AG20443 (cell line): ENCODE data around the gene GALNTL6.

ENCODE experiments used
- DNase-seq: peaks from one replicate; pipeline ENCODE4 v3.0.0; 2012; ENCODE audit warnings: low spot score, mixed read lengths

GALNTL6 gene

GRCh38 chr4:172554588-172554987 lies 741.4 kb downstream of the GALNTL6 start:
- no peak for DNase-seq

- DNase-seq, result no peak
Measured at GRCh38 chr4:172555725-172556124, 742.5 kb downstream of the GALNTL6 start.

DNA sequence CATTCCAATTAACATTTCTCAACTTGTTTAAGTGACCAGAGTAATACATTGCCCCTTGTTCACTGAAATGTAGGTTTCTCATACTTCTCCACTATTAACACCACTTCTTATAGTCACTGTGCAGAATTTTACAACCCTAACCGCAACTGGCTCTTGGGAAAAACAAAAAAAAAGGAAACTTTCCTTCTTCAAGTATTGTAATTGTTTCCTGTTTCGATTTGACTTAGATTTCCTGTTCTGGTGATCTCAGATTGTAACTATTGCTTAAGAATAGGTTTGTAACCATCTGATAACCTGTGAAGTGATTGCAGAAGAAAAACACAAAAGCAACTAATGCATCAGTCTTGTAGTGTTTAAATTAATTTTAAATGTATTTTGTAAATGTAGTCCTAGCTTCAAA lies 760.7 kb downstream of the GALNTL6 start:
- no peak for DNase-seq

DNA sequence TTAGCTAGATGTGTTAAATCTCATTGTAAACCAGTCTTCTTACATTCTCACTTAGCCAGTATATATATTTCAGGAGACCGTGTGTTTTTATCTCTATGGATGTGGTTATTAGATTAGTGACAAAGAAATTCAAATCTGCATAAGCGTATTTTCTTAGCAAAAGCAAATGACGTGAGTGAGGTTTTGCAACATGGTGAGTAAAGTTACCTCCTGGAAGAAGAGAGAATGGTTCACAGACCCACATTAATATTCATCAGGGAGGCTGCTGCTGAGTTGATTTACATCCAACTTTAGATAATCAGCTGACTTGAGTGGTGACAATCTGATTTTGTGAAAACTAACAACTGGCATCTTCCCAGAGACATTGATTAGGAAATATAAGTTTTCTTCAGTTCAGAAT lies 765.5 kb downstream of the GALNTL6 start:
- DNase-seq, result no peak

DNA sequence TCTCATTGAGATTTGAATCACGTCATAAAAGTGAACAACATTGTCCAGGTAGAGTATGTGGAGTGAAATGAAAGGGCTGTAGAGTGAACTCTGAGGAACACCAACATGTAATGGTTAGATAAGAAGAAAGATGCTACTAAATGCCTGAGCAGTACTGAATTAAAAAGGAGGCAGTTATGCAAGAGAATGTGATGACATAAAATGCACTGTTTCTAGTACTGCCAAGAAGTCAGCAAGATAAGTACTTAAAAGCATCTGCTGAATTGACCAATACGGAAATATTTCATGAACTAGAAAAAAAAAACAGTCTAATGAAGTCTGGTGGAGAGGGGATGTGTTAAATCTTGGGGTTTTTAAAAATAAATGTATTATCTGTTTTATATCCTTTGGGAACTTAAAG lies 771.6 kb downstream of the GALNTL6 start:
- DNase-seq, result no peak

GRCh38 chr4:172596206-172596605 lies 783.0 kb downstream of the GALNTL6 start:
- DNase-seq, result no peak

GRCh38 chr4:172599554-172599953 lies 786.4 kb downstream of the GALNTL6 start:
- DNase-seq, result no peak

DNA sequence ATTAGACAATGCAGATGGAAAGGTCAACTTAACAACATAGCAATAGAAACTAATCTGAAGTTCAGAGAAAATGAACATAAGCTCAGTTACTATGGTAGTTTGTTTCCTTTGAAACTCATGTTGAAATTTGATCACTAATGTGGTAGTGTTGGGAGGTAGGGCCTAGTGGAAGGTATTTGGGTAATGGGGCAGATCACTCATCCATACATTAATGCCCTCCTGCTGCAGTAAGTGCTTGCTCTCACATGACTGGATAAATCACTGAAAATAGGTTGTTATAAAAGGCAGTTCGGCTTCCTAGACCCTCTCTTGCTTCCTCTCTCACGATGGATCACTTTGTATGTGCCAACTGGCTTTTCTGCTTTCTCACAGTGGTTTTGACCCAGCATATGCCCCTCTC lies 788.0 kb downstream of the GALNTL6 start:
- no peak for DNase-seq

DNA sequence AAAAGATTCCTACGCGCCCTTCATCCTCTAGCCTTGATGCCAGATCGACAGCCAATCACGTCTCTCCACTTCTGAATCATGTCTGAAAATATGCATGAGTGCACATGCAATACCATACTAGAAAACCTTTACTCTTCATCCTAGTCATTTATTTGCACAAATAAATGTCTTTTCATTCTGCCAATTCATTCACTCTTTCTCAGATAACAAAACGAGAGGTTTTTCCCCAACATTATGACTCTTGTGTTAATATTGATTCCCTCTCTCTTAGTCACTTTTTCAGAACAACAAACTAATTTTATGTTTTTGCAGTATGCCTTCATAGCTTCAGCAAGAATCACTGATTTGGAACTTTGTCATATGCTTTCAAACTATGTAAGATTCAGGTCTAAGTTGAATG lies 806.0 kb downstream of the GALNTL6 start:
- no peak for DNase-seq

- no peak for DNase-seq
Measured at GRCh38 chr4:172619798-172620197, 806.6 kb downstream of the GALNTL6 start.

- no peak for DNase-seq
Measured at GRCh38 chr4:172628263-172628662, 815.1 kb downstream of the GALNTL6 start.

GRCh38 chr4:172630280-172630679 lies 817.1 kb downstream of the GALNTL6 start:
- no peak for DNase-seq

- DNase-seq, result no peak
Measured at GRCh38 chr4:172631832-172632231, 818.6 kb downstream of the GALNTL6 start.

- DNase-seq, result no peak
Measured at GRCh38 chr4:172648471-172648870, 835.3 kb downstream of the GALNTL6 start.

- no peak for DNase-seq
Measured at GRCh38 chr4:172649143-172649542, 835.9 kb downstream of the GALNTL6 start.

GRCh38 chr4:172650758-172651530 lies 837.7 kb downstream of the GALNTL6 start:
- DNase-seq, result no peak

GRCh38 chr4:172651961-172652360 lies 838.8 kb downstream of the GALNTL6 start:
- DNase-seq, result no peak

DNA sequence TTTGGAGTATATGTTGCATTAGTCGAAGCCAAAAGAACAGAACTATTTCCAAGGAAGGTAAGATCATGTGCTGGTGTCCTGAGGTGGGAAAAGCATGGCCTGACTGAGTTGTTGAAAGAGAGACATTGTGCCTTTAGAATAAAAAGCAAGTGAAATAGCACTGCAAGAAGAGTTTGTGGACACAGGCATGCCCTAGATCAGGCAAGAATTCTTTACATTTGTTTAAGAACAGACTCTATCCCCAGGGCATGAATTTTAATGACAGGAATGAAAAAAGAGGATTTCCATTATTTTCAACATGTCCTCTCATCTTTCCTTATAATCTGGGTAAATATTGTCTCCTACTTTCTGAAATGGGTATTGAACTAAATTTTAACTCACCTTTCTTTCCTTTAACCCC lies 839.2 kb downstream of the GALNTL6 start:
- DNase-seq, result no peak

DNA sequence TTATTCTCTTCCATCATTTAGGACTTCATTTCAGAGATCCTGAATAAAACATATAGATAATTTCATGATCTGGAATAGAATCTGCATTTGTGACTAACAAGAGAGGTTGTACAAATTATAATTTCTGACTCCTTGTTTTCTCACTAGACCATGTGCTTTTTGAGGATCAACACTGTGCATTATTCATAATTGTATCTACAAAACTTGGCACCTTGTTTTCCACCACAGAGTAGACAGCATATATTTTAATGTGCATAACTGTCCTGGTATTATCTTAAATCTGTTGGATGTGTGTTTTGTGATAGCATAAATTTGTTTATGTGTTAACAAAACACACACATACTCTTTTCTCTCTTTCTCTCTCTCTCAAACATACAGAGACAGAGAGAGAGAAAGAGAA lies 840.5 kb downstream of the GALNTL6 start:
- no peak for DNase-seq

GRCh38 chr4:172654457-172654856 lies 841.3 kb downstream of the GALNTL6 start:
- DNase-seq, result no peak

- DNase-seq, result no peak
Measured at GRCh38 chr4:172656055-172656454, 842.9 kb downstream of the GALNTL6 start.

GRCh38 chr4:172657081-172657480 lies 843.9 kb downstream of the GALNTL6 start:
- DNase-seq, result no peak

- DNase-seq, result no peak
Measured at GRCh38 chr4:172660251-172660650, 847.0 kb downstream of the GALNTL6 start.

GRCh38 chr4:172662113-172662512 lies 848.9 kb downstream of the GALNTL6 start:
- DNase-seq, result no peak
